ENCODE results near the gene MYBBP1A.

DNA sequence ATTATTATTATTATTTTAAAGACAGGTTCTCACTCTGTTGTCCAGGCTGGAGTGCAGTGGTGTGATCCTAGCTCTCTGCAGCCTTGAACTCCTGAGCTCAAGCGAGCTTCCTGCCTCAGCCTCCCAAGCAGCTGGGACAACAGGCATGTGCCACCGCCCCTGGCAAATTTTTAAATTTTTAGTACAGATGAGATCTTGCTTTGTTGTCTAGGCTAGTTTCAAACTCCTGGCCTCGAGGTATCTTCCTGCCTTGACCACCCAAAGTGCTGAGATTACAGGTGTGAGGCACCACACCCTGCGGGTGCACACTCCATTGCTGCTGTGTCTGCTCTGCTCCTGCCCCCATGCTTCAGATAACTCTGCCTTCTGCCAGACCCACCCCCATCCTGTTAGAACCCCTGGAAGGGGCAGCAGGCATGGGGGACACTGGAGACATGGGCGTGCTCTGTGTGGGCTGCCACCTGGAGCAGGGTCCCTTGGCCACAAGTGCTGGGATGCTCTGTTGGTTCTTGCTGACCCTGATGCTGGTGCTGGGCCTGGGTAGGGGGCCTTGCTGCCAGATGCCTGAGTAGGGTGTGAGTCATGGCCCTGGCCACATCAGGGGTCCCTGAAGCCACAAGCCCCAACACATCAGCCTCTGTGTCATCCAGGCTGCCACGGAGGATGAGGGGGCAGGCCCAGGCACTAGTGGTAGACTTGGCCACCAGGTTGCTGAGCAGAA is 2.6 kb upstream of the MYBBP1A start:
- TF ChIP-seq, protein P1, sequence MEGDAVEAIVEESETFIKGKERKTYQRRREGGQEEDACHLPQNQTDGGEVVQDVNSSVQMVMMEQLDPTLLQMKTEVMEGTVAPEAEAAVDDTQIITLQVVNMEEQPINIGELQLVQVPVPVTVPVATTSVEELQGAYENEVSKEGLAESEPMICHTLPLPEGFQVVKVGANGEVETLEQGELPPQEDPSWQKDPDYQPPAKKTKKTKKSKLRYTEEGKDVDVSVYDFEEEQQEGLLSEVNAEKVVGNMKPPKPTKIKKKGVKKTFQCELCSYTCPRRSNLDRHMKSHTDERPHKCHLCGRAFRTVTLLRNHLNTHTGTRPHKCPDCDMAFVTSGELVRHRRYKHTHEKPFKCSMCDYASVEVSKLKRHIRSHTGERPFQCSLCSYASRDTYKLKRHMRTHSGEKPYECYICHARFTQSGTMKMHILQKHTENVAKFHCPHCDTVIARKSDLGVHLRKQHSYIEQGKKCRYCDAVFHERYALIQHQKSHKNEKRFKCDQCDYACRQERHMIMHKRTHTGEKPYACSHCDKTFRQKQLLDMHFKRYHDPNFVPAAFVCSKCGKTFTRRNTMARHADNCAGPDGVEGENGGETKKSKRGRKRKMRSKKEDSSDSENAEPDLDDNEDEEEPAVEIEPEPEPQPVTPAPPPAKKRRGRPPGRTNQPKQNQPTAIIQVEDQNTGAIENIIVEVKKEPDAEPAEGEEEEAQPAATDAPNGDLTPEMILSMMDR (conservative IDR thresholded peaks at IDR 0.05; ENCODE audit: low read depth, low read length), result no peak
- TF ChIP-seq EZH2 (IDR thresholded peaks at IDR 0.05; ENCODE audit: borderline replicate concordance, low read depth, low read length, poor library complexity, severe bottlenecking), result no peak

All from A673 (cell line).